HFFc6 (cell line): ENCODE data around the gene UBASH3B. TPM values are rescaled to one million over a fixed set of nuclear protein-coding genes. Genes with fewer than 3 reads are reported as not detected.

Experiments used
- DNase-seq: peaks from one replicate; pipeline ENCODE4 v3.0.0-alpha.2; 2018
- H3K27ac Mint-ChIP-seq: 2 replicates; pipeline ENCODE4 v1.8.0; 2020; ENCODE audit warnings: mild to moderate bottlenecking, mixed read lengths
- H3K27me3 Mint-ChIP-seq: 2 replicates; pipeline ENCODE4 v1.8.0; 2021; ENCODE audit warnings: mild to moderate bottlenecking, moderate library complexity, mixed read lengths; ENCODE audit not compliant: insufficient read depth
- H3K36me3 Mint-ChIP-seq: 2 replicates; pipeline ENCODE4 v1.8.0; 2021; ENCODE audit warnings: low read depth, mixed read lengths
- H3K4me1 Mint-ChIP-seq: 2 replicates; pipeline ENCODE4 v1.8.0; 2020; ENCODE audit warnings: low read depth, mixed read lengths
- H3K4me3 Mint-ChIP-seq: 2 replicates; pipeline ENCODE4 v1.8.0; 2020; ENCODE audit warnings: mild to moderate bottlenecking, moderate library complexity, mixed read lengths
- H3K9me3 Mint-ChIP-seq: 2 replicates; pipeline ENCODE4 v1.8.0; 2020; ENCODE audit warnings: mild to moderate bottlenecking, mixed read lengths
- total RNA-seq, 6 experiments: library from RNA; stranded (reverse); fragmentation: NEBNext Ultra II Directional; extraction: Animal tissue kit (Norgen Biotek cat#: 25700); gene quantifications; 2 replicates in 1 of 6; 3 replicates in 5 of 6; pipeline ENCODE4 v1.2.3, GENCODE V29; 2021
- TF ChIP-seq, protein P1 (sequence below): fragments of 200-600 bp; sonication (generic); IDR thresholded peaks from 2 replicates; pipeline ENCODE4 v1.5.0; 2021; ENCODE audit warnings: antibody characterized with exemption, mild to moderate bottlenecking

UBASH3B gene
- total RNA-seq, 6 experiments from 2014 or later, result 44.6 to 60.4 (median 52.9) TPM

DNA sequence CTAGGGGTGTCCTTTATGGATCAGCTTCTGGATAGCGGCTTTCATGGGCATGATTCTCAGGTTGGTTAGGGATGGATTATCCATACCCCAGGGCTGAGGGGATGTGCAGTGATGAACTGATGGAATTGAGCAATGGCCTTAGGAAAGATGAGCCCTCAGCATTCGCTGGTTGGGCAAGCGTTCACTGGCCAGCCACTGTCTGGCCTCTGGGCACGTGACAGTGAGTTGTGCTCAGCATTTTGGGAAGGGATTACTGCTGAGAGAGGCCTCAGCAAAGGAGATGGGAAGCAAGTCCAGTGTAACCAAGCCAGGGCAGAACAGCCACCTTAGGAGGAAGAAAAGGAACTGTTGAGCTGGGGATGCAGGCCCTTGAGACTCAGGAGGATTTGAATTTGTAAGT lies 17.4 kb downstream of the UBASH3B start:
- peaks cover 2% of the 10 kb centered on the region for H3K27me3 Mint-ChIP-seq
- peaks cover 34% of the 10 kb centered on the region for H3K36me3 Mint-ChIP-seq
- no peak overlapping the region for H3K27ac Mint-ChIP-seq
- TF ChIP-seq, protein P1, sequence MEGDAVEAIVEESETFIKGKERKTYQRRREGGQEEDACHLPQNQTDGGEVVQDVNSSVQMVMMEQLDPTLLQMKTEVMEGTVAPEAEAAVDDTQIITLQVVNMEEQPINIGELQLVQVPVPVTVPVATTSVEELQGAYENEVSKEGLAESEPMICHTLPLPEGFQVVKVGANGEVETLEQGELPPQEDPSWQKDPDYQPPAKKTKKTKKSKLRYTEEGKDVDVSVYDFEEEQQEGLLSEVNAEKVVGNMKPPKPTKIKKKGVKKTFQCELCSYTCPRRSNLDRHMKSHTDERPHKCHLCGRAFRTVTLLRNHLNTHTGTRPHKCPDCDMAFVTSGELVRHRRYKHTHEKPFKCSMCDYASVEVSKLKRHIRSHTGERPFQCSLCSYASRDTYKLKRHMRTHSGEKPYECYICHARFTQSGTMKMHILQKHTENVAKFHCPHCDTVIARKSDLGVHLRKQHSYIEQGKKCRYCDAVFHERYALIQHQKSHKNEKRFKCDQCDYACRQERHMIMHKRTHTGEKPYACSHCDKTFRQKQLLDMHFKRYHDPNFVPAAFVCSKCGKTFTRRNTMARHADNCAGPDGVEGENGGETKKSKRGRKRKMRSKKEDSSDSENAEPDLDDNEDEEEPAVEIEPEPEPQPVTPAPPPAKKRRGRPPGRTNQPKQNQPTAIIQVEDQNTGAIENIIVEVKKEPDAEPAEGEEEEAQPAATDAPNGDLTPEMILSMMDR, result no peak
- no peak overlapping the region for H3K4me3 Mint-ChIP-seq
- no peak for DNase-seq
- no peaks in the 10 kb centered on the region; the same call in 1 of the 2 replicates for H3K9me3 Mint-ChIP-seq
- peaks cover 53% of the 10 kb centered on the region for H3K4me1 Mint-ChIP-seq

DNA sequence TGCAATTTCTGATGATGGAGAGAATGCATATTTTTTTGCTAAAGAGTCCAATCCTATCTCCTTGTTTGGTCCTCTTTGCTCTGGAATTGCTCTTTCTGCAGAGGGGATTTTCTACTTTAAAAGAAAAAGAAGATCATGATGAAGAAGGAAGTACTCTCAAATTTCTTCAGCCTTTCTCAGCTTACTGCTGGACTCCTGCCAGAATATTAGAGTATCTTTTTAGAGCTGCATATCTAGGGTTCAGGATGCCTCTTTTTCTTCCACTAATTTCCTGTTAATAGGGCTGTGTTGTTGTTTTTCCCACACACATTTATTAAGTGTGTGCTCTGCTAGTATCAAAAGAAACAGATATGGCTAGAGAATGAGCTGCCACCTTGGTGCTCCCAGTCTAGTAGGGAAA lies 18.2 kb downstream of the UBASH3B start:
- Mint-ChIP-seq H3K4me1 (peaks cover 45% of the 10 kb centered on the region), H3K4me3 (no peak overlapping the region), H3K36me3 (peaks cover 34% of the 10 kb centered on the region), H3K27ac (no peak overlapping the region), H3K9me3 (no peaks in the 10 kb centered on the region; the same call in 1 of the 2 replicates), H3K27me3 (peaks cover 2% of the 10 kb centered on the region)
- TF ChIP-seq, protein P1, result no peak
- no peak for DNase-seq

DNA sequence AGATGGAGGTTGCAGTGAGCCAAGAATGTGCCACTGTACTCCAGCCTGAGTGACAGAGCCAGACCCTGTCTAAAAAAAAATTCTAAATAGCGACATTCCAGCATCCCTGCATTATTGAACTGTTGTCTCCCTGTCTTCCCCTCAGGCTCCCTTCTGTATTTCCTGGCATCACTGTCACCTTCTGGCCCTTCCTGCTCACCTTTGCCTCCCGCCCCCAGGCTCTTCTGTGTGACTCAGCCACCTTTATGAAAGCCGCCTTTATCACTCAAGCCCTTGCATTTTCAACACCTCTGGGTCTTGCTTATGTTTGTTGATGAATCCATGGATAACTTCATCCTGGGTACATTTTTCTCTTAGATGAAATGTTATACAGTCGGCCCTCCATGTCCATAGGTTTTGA lies 21.1 kb downstream of the UBASH3B start:
- H3K36me3 Mint-ChIP-seq, result peaks cover 14% of the 10 kb centered on the region
- DNase-seq, result no peak
- H3K27ac Mint-ChIP-seq, result no peak overlapping the region
- H3K27me3 Mint-ChIP-seq, result peaks cover 4% of the 10 kb centered on the region
- H3K4me3 Mint-ChIP-seq, result no peak overlapping the region
- H3K4me1 Mint-ChIP-seq, result peaks cover 41% of the 10 kb centered on the region
- no peaks in the 10 kb centered on the region for H3K9me3 Mint-ChIP-seq
- TF ChIP-seq, protein P1, result no peak

DNA sequence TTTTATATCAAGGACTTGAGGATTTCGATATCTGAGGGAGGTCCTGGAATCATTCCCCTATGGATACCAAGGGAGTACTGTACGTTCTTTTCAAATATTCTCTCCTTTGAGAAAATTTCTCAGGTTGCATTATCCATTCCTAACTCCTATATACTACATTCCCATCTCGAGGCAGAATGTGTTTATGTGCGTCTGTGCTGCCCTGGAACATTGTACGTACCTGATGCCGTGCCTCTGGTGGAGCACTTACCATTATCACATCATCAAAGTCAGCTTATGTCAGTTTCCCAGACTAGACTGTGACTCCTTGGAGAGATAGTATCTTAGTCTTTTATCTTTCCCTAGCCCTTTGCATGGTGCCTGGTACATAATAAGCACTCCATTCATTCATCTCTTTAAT lies 21.7 kb downstream of the UBASH3B start:
- Mint-ChIP-seq H3K4me3 (no peak overlapping the region), H3K27ac (no peak overlapping the region), H3K9me3 (no peaks in the 10 kb centered on the region), H3K27me3 (peaks cover 4% of the 10 kb centered on the region), H3K36me3 (peaks cover 8% of the 10 kb centered on the region), H3K4me1 (peaks cover 47% of the 10 kb centered on the region)
- no peak for DNase-seq
- TF ChIP-seq, protein P1, result no peak

DNA sequence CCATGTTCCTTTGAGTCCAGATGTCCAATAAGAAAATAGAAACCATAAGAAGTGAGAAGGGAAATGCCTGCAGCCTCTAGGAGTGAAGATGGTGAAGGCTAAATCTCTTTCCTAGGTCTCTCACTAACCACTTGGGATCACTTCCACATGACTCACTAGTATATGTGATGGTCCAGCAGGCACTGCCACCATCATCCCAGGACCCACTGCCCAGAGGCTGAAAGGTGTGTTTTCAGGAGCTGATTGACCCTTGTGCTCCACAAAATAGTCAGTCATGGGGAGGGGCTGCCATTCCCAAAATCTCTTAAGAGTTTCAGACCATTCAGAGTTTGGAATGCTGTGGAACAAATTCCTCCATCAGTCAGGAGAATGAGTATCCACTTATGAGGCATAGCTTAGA lies 22.9 kb downstream of the UBASH3B start:
- Mint-ChIP-seq H3K36me3 (no peaks in the 10 kb centered on the region; the same call in 1 of the 2 replicates), H3K4me1 (peaks cover 43% of the 10 kb centered on the region), H3K27me3 (peaks cover 4% of the 10 kb centered on the region), H3K9me3 (no peaks in the 10 kb centered on the region), H3K27ac (no peak overlapping the region), H3K4me3 (no peak overlapping the region)
- DNase-seq, result no peak
- TF ChIP-seq, protein P1, result no peak

DNA sequence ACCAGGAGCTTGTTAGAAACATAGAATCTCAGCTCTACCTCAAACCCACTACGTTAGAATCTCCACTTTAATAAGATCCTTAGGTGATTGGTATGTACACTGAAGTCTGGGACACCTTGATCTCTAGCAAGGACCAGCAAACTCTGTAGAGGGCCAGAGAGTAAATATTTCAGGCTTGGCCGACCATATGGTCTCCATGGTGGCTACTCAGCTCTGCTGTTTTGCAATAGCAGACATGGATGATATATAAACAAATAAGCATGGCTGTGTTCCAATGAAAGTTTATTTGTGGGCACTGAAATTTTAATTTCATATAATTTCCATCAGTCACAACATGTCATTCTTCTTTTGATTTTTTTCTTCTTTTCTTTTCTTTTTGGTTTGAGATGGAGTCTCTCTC lies 23.9 kb downstream of the UBASH3B start:
- H3K4me1 Mint-ChIP-seq, result peaks cover 42% of the 10 kb centered on the region
- H3K27ac Mint-ChIP-seq, result no peak overlapping the region
- H3K36me3 Mint-ChIP-seq, result peaks cover 5% of the 10 kb centered on the region
- TF ChIP-seq, protein P1, result no peak
- peaks cover 2% of the 10 kb centered on the region for H3K27me3 Mint-ChIP-seq
- H3K4me3 Mint-ChIP-seq, result no peak overlapping the region
- H3K9me3 Mint-ChIP-seq, result no peaks in the 10 kb centered on the region
- no peak for DNase-seq
